ENCODE data around the gene MED6. TPM values are rescaled to one million over a fixed set of nuclear protein-coding genes. Genes with fewer than 3 reads are reported as not detected.

MED6 gene
- total RNA-seq, 1 experiment from 2014 or later = 24.4 TPM

GRCh38 chr14:70576891-70577290, 23.6 kb downstream of the MED6 start:
- no peak overlapping the region for H3K4me3 ChIP-seq (ENCODE audit: low read depth in 2 of 2, low read length in 2 of 2)
- no peaks in the 10 kb centered on the region for H3K27me3 ChIP-seq (ENCODE audit: control insufficient read depth, insufficient read depth, low read length)
- intact Hi-C loops (cut with micrococcal nuclease; ENCODE audit: unreplicated experiment) (no loop called here), in situ Hi-C loops (cut with HindIII; ENCODE audit: low pct_unique_long_range_greater_than_20kb, low sequenced_read_pairs) (no loop called here)
- CTCF ChIA-PET = no interaction called here
- no TSS peak for BruUV-seq (replicated peaks)
- no peaks in the 10 kb centered on the region for H3K4me1 ChIP-seq (ENCODE audit: control insufficient read depth, insufficient read depth, low read length)
- POLR2A ChIA-PET = interaction anchor here (0.6 kb wide), 1 partner anchor 11 kb away, joined by 3 read pairs; no protein-coding TSS in a partner anchor
- H3K9me3 ChIP-seq (ENCODE audit: control insufficient read depth, insufficient read depth, low read depth, low read length) = no peaks in the 10 kb centered on the region
- peaks cover 2% of the 10 kb centered on the region; the same call in 1 of the 2 replicates for H3K36me3 ChIP-seq (ENCODE audit: control insufficient read depth, insufficient read depth, low read length)
- DNase-seq (ENCODE audit: low read depth, low spot score) (no peak), ATAC-seq (no peak)
- no peak for TF ChIP-seq REST (IDR thresholded peaks at IDR 0.05; ENCODE audit: insufficient read depth in 1 of 2, low read depth in 2 of 2, low read length in 1 of 2)
- TF ChIP-seq POLR2AphosphoS5 (IDR thresholded peaks at IDR 0.05; ENCODE audit: low read depth, low read length) = no peak
- no peak for TF ChIP-seq SIN3A (IDR thresholded peaks at IDR 0.05; ENCODE audit: borderline replicate concordance, insufficient read depth, low read depth, low read length)
- TF ChIP-seq CTCF (IDR thresholded peaks at IDR 0.05) = no peak
- H3K27ac ChIP-seq (ENCODE audit: low read length) = no peak overlapping the region

GRCh38 chr14:70573050-70573449, 27.4 kb downstream of the MED6 start:
- Histone ChIP-seq H3K36me3 (ENCODE audit: control insufficient read depth, insufficient read depth, low read length) (no peaks in the 10 kb centered on the region), H3K27ac (ENCODE audit: low read length) (no peak overlapping the region), H3K27me3 (ENCODE audit: control insufficient read depth, insufficient read depth, low read length) (no peaks in the 10 kb centered on the region), H3K4me1 (ENCODE audit: control insufficient read depth, insufficient read depth, low read length) (no peaks in the 10 kb centered on the region), H3K4me3 (ENCODE audit: low read depth in 2 of 2, low read length in 2 of 2) (no peak overlapping the region), H3K9me3 (ENCODE audit: control insufficient read depth, insufficient read depth, low read depth, low read length) (no peaks in the 10 kb centered on the region)
- POLR2A ChIA-PET = no interaction called here
- intact Hi-C loops (cut with micrococcal nuclease; ENCODE audit: unreplicated experiment) = no loop called here
- no TSS peak for BruUV-seq (replicated peaks)
- ATAC-seq (no peak), DNase-seq (ENCODE audit: low read depth, low spot score) (no peak)
- TF ChIP-seq SIN3A (IDR thresholded peaks at IDR 0.05; ENCODE audit: borderline replicate concordance, insufficient read depth, low read depth, low read length) = no peak
- no peak for TF ChIP-seq POLR2AphosphoS5 (IDR thresholded peaks at IDR 0.05; ENCODE audit: low read depth, low read length)
- TF ChIP-seq REST (IDR thresholded peaks at IDR 0.05; ENCODE audit: insufficient read depth in 1 of 2, low read depth in 2 of 2, low read length in 1 of 2) = no peak
- CTCF ChIA-PET = no interaction called here
- in situ Hi-C loops (cut with HindIII; ENCODE audit: low pct_unique_long_range_greater_than_20kb, low sequenced_read_pairs) = no loop called here

All from Panc1 (cell line).